GM12891 (cell line): Measurements from ENCODE around the gene SPATA32.
A peak's percentile ranks its signal among the peaks of the same experiment; 100 is the strongest.
"Not testable (repeated sequence)": the region's sequence is repeated elsewhere in the genome, so short reads cannot be mapped to it uniquely, and the experiment has no call there.

Experiments used
- DNase-seq: peaks from one replicate; pipeline ENCODE4 v3.0.0; 2011; ENCODE audit warnings: low spot score; ENCODE audit not compliant: insufficient read length
- FAIRE-seq: peaks from 2 replicates; lab custom pipeline; 2011; peaks lifted over from hg19 to GRCh38; lab: Jason Lieb, UNC
- PAX5 ChIP-seq: IDR thresholded peaks from 2 replicates; pipeline ENCODE4 v1.6.1; 2011; ENCODE audit warnings: low read length, moderate library complexity, mild to moderate bottlenecking; ENCODE audit not compliant: insufficient read depth, severe bottlenecking
- POLR2A ChIP-seq: IDR thresholded peaks from 2 replicates; pipeline ENCODE4 v1.6.1; 2011; ENCODE audit warnings: low read depth, low read length, control low read depth
- POLR2AphosphoS5 ChIP-seq: IDR thresholded peaks from 2 replicates; pipeline ENCODE4 v1.6.1; 2011; ENCODE audit warnings: low read depth, low read length, control low read depth
- POU2F2 ChIP-seq: IDR thresholded peaks from 2 replicates; pipeline ENCODE4 v1.6.1; 2011; ENCODE audit warnings: low read depth, mild to moderate bottlenecking, control low read depth, low read length, moderate library complexity
- SPI1 ChIP-seq: IDR thresholded peaks from 2 replicates; pipeline ENCODE4 v1.6.1; 2011; ENCODE audit warnings: low read depth, low read length, control low read depth
- TAF1 ChIP-seq: IDR thresholded peaks from 2 replicates; pipeline ENCODE4 v1.6.1; 2011; ENCODE audit warnings: low read depth, low read length, control low read depth

SPATA32 gene

GRCh38 chr17:45305530-45306087 lies 43.7 kb upstream of the SPATA32 start:
- no peak for TF ChIP-seq POLR2AphosphoS5
- no peak for TF ChIP-seq PAX5
- TF ChIP-seq POU2F2: no peak
- no peak for TF ChIP-seq POLR2A
- no peak for TF ChIP-seq SPI1
- TF ChIP-seq TAF1: no peak
- DNase-seq (no peak), FAIRE-seq (no peak)

GRCh38 chr17:45302649-45303173 lies 40.8 kb upstream of the SPATA32 start:
- FAIRE-seq (peak; percentile 84), DNase-seq (no peak)
- TF ChIP-seq POLR2A: peak; percentile 54; the same call in 1 of the 2 replicates
- TF ChIP-seq SPI1: 0 out of 2 replicates have a peak, but pooled peaks have one; percentile 7
- peak; percentile 95 for TF ChIP-seq PAX5
- TF ChIP-seq POU2F2: peak; percentile 50
- 0 out of 2 replicates have a peak, but pooled peaks have one; percentile 41 for TF ChIP-seq POLR2AphosphoS5
- TF ChIP-seq TAF1: peak; percentile 38; the same call in 1 of the 2 replicates

GRCh38 chr17:45302220-45302619 lies 40.3 kb upstream of the SPATA32 start:
- FAIRE-seq, DNase-seq: not testable (repeated sequence)

GRCh38 chr17:45301674-45302073 lies 39.8 kb upstream of the SPATA32 start:
- TF ChIP-seq POLR2AphosphoS5 (no peak), SPI1 (peak; percentile 82)
- FAIRE-seq: peak; percentile 80
- no peak for DNase-seq

GRCh38 chr17:45300060-45300751 lies 38.3 kb upstream of the SPATA32 start:
- DNase-seq: no peak
- TF ChIP-seq POU2F2 (no peak), POLR2A (no peak), TAF1 (no peak), SPI1 (no peak), POLR2AphosphoS5 (no peak), PAX5 (no peak)
- peak; percentile 71 for FAIRE-seq

- FAIRE-seq (no peak), DNase-seq (no peak)
- TF ChIP-seq PAX5: no peak
- TF ChIP-seq POU2F2: no peak
- TF ChIP-seq POLR2AphosphoS5: no peak
- TF ChIP-seq POLR2A: no peak
Observed at GRCh38 chr17:45299361-45299760, 37.5 kb upstream of the SPATA32 start.

GRCh38 chr17:45298546-45299285 lies 36.8 kb upstream of the SPATA32 start:
- TF ChIP-seq PAX5 (no peak), TAF1 (no peak), POLR2A (0 out of 2 replicates have a peak, but pooled peaks have one; percentile 10), SPI1 (no peak)
- FAIRE-seq: peak; percentile 87
- no peak for DNase-seq

- no peak for DNase-seq
- no peak for TF ChIP-seq POLR2AphosphoS5
- no peak for TF ChIP-seq POU2F2
- TF ChIP-seq TAF1: no peak
- TF ChIP-seq SPI1: no peak
- TF ChIP-seq PAX5: no peak
- TF ChIP-seq POLR2A: no peak; the same call in 1 of the 2 replicates
- no peak for FAIRE-seq
Observed at GRCh38 chr17:45296833-45297124, 34.9 kb upstream of the SPATA32 start.

GRCh38 chr17:45296003-45296832 lies 34.3 kb upstream of the SPATA32 start:
- DNase-seq (no peak), FAIRE-seq (no peak)
- peak; percentile 93 for TF ChIP-seq SPI1
- TF ChIP-seq POLR2A: no peak
- no peak for TF ChIP-seq TAF1
- no peak for TF ChIP-seq PAX5
- TF ChIP-seq POU2F2: 0 out of 2 replicates have a peak, but pooled peaks have one; percentile 40
- peak; percentile 27; the same call in 1 of the 2 replicates for TF ChIP-seq POLR2AphosphoS5

- DNase-seq: no peak
- no peak for FAIRE-seq
Observed at GRCh38 chr17:45294506-45294905, 32.6 kb upstream of the SPATA32 start.

More at GRCh38 chr17:45294506-45294905, 32.6 kb upstream of the SPATA32 start:
- TF ChIP-seq POLR2AphosphoS5: no peak
- no peak for TF ChIP-seq SPI1
